Naive thymus-derived CD4-positive, alpha-beta T cell (primary cell): ENCODE data around the gene KRTAP2-2. TPM values are rescaled to one million over a fixed set of nuclear protein-coding genes. Genes with fewer than 3 reads are reported as not detected.
"Not testable (repeated sequence)": the region's sequence is repeated elsewhere in the genome, so short reads cannot be mapped to it uniquely, and the experiment has no call there.

Experiments
- ATAC-seq: fragments of 150-1000 bp; cut with Tn5 transposase; 2 replicates; pipeline ENCODE4 v1.10.0; 2021; ENCODE audit warnings: mild to moderate bottlenecking, moderate library complexity
- CTCF ChIA-PET: fragments of 350-600 bp; sonication (Branson Sonifier 250); formaldehyde crosslinking; loops from one replicate; lab custom pipeline; 2021; ENCODE audit warnings: antibody characterized with exemption; lab: Charles Lee
- POLR2A ChIA-PET: fragments of 350-600 bp; sonication (Branson Sonifier 250); formaldehyde crosslinking; loops from one replicate; lab custom pipeline; 2021; ENCODE audit warnings: antibody characterized with exemption, inconsistent platforms; lab: Charles Lee
- DNase-seq, 9 donors: peaks; one replicate each; pipeline versions ENCODE4 v3.0.0 to v3.0.0-alpha.2; 2020 to 2022; ENCODE audit warnings: mixed read lengths in 1 of 9
- H3K27ac ChIP-seq: one replicate; pipeline ENCODE4 v1.7.0; 2013; ENCODE audit warnings: mild to moderate bottlenecking, low read depth, low read length, moderate library complexity
- H3K27me3 ChIP-seq, 2 donors: one replicate each; pipeline ENCODE4 v1.7.0; 2013; ENCODE audit warnings: low read length in 2 of 2, mild to moderate bottlenecking in 2 of 2, moderate library complexity in 2 of 2; ENCODE audit not compliant: control insufficient read depth in 2 of 2, insufficient read depth in 2 of 2
- H3K36me3 ChIP-seq, 3 experiments: 1 replicate in 2 of 3; 2 replicates in 1 of 3; pipeline ENCODE4 v1.7.0; 2013; ENCODE audit warnings: low read length in 3 of 3, mild to moderate bottlenecking in 3 of 3, moderate library complexity in 1 of 3; ENCODE audit not compliant: insufficient read depth in 3 of 3, control insufficient read depth in 2 of 3
- H3K4me1 ChIP-seq, 2 donors: one replicate each; pipeline ENCODE4 v1.7.0; 2013; ENCODE audit warnings: low read length in 2 of 2, mild to moderate bottlenecking in 2 of 2, moderate library complexity in 1 of 2; ENCODE audit not compliant: control insufficient read depth in 2 of 2, insufficient read depth in 2 of 2
- H3K4me3 ChIP-seq: 2 replicates; pipeline ENCODE4 v1.7.0; 2013; ENCODE audit warnings: mild to moderate bottlenecking, low read length
- H3K9me3 ChIP-seq, 3 experiments: 1 replicate in 2 of 3; 2 replicates in 1 of 3; pipeline ENCODE4 v1.7.0; 2013; ENCODE audit warnings: low read length in 3 of 3; ENCODE audit not compliant: control insufficient read depth in 2 of 3
- H3K27ac Mint-ChIP-seq, 9 donors: one replicate each; pipeline ENCODE4 v1.8.0; 2020 to 2022; ENCODE audit warnings: mixed read lengths in 9 of 9, mild to moderate bottlenecking in 8 of 9, moderate library complexity in 5 of 9, inconsistent platforms in 2 of 9
- H3K27me3 Mint-ChIP-seq, 5 donors: one replicate each; pipeline ENCODE4 v1.8.0; 2021 to 2022; ENCODE audit warnings: mixed read lengths in 5 of 5, mild to moderate bottlenecking in 1 of 5
- H3K36me3 Mint-ChIP-seq, 5 donors: one replicate each; pipeline ENCODE4 v1.8.0; 2020 to 2022; ENCODE audit warnings: mixed read lengths in 5 of 5, mild to moderate bottlenecking in 3 of 5, inconsistent platforms in 1 of 5
- H3K4me1 Mint-ChIP-seq, 7 donors: one replicate each; pipeline ENCODE4 v1.8.0; 2020 to 2022; ENCODE audit warnings: mixed read lengths in 7 of 7, mild to moderate bottlenecking in 3 of 7, inconsistent platforms in 1 of 7
- H3K4me3 Mint-ChIP-seq, 10 donors: one replicate each; pipeline ENCODE4 v1.8.0; 2020 to 2022; ENCODE audit warnings: mild to moderate bottlenecking in 10 of 10, mixed read lengths in 10 of 10, moderate library complexity in 6 of 10, inconsistent platforms in 2 of 10
- H3K9me3 Mint-ChIP-seq, 11 donors: one replicate each; pipeline ENCODE4 v1.8.0; 2020 to 2022; ENCODE audit warnings: mixed read lengths in 11 of 11, mild to moderate bottlenecking in 4 of 11, inconsistent platforms in 1 of 11, moderate library complexity in 1 of 11
- intact Hi-C, 2 donors: fragments of 100-400 bp; cut with micrococcal nuclease; formaldehyde crosslinking; loops; one replicate each; pipeline ENCODE4 v1.15.1; 2023
- polyA plus RNA-seq, 2 donors: library from polyadenylated mRNA; unstranded; fragments of 300-500 nt; fragmentation: Illumina TruSeq; gene quantifications; one replicate each; pipeline ENCODE4 v1.2.3, GENCODE V29; 2021
- total RNA-seq, 6 experiments: library from RNA in 5 of 6; stranded (reverse) in 5 of 6; gene quantifications; 1 replicate in 5 of 6; 2 replicates in 1 of 6; pipeline ENCODE4 v1.2.3 and lab custom pipeline; 2021 to 2026

KRTAP2-2 gene, protein sequence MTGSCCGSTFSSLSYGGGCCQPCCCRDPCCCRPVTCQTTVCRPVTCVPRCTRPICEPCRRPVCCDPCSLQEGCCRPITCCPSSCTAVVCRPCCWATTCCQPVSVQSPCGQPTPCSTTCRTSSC
- not detected for total RNA-seq
- not detected for polyA plus RNA-seq
- not detected for total RNA-seq (lab: John Stamatoyannopoulos, UW)

DNA sequence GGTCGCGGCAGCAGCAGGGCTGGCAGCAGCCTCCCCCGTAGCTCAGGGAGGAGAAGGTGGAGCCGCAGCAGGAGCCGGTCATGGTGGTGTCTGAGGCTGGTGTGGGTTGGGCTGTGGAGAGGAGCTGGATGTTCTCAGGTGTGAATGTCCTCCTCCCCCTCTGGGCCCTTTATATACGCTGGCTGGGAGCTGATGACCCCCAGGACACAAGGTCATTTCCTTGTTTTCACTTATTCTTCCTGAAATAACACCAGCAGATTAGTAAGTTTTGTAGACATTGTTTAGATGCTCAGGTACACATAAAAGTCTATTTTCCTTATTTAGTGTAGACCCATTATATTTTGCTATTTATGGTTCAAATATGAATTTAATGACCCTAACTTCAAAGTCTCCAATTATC lies at the start of gene KRTAP2-2:
Gene KRTAP2-2, minus strand, starts transcription at position 101 of the 400 bp plus-strand sequence. Its CDS starts 19 bp downstream, at position 82.
- H3K4me3 Mint-ChIP-seq, DNase-seq, H3K27ac ChIP-seq, ATAC-seq, H3K36me3 Mint-ChIP-seq, H3K9me3 ChIP-seq, H3K36me3 ChIP-seq, H3K4me3 ChIP-seq, H3K4me1 ChIP-seq, H3K27ac Mint-ChIP-seq, H3K4me1 Mint-ChIP-seq, H3K27me3 ChIP-seq, POLR2A ChIA-PET, H3K9me3 Mint-ChIP-seq, CTCF ChIA-PET, intact Hi-C loops: not testable (repeated sequence)
- peaks cover 16 to 34% (median 28%) of the 10 kb centered on the region in 5 donors for H3K27me3 Mint-ChIP-seq

DNA sequence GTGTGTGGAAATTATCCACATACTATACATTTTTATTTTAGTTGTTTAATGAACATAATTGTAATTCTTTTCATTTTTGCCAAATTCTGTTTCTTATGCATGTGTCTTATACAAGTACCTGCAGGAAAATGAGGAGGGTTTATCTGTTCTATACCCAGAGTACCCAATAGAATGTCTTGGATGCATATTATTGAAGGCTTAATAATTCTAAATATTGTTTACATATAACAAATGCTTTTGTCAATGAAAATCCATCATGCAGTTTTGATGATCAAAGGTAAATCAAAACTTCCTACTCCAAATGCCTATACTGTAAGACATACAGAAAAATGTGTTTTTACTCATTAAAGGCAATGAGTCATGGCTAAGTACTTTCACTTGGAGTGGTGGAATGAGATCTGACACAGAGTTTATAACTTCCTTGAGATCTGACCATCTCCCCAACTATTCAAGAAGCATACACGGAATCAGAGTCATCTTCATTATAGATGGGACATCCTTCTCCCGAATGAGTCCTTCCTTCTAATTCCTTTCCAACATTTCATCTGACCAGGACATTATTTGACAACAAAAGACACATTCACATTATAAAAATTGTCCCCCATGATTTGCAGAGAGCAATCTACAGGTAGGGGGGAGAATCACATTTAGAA lies 49.5 kb upstream of the KRTAP2-2 start:
- H3K27ac ChIP-seq, H3K4me3 ChIP-seq, H3K36me3 Mint-ChIP-seq, H3K27ac Mint-ChIP-seq, H3K4me3 Mint-ChIP-seq, H3K36me3 ChIP-seq, H3K9me3 ChIP-seq, POLR2A ChIA-PET, intact Hi-C loops, H3K4me1 ChIP-seq, ATAC-seq, CTCF ChIA-PET, DNase-seq, H3K27me3 ChIP-seq, H3K9me3 Mint-ChIP-seq: not testable (repeated sequence)
- Mint-ChIP-seq H3K4me1 (peaks cover 0 to 47% (median 24%) of the 10 kb centered on the region in 7 donors), H3K27me3 (peaks cover 0 to 13% (median 6%) of the 10 kb centered on the region in 5 donors)

DNA sequence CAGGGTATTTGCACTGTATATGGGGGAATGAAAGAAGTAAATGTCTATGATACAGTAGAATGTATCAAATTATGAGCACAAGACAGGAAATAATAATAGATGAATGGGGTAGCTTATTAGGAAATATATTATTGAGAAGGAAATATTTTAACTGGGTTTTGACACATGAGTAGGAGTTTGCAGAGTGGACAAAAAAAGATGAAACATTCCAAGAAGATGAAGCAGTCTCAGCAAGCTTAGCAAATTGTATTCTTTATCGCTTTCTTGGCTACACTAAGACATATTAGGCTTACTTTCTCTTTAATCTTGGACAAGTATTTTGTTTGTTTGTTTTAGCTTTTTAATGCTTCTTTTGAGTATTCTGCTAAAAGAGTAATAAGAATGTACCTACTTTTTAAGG lies 48.9 kb upstream of the KRTAP2-2 start:
- CTCF ChIA-PET, result no interaction called here
- no peak overlapping the region for H3K4me3 Mint-ChIP-seq
- no peak for DNase-seq
- peaks cover 0 to 46% (median 23%) of the 10 kb centered on the region in 7 donors for H3K4me1 Mint-ChIP-seq
- no peaks in the 10 kb centered on the region for H3K36me3 ChIP-seq
- no peaks in the 10 kb centered on the region for H3K27me3 ChIP-seq
- no peak overlapping the region for H3K27ac Mint-ChIP-seq
- H3K27me3 Mint-ChIP-seq, result peaks cover 0 to 12% (median 6%) of the 10 kb centered on the region in 5 donors
- H3K4me1 ChIP-seq, result peaks cover 0 to 7% of the 10 kb centered on the region in 2 donors
- peaks cover 0 to 4% (median 0%) of the 10 kb centered on the region in 11 donors for H3K9me3 Mint-ChIP-seq
- H3K4me3 ChIP-seq, result no peak overlapping the region
- H3K27ac ChIP-seq, result no peak overlapping the region
- no peaks in the 10 kb centered on the region for H3K9me3 ChIP-seq
- intact Hi-C loops, result no loop called here
- peaks cover 0 to 4% (median 0%) of the 10 kb centered on the region in 5 donors for H3K36me3 Mint-ChIP-seq
- ATAC-seq, result no peak
- POLR2A ChIA-PET, result no interaction called here

DNA sequence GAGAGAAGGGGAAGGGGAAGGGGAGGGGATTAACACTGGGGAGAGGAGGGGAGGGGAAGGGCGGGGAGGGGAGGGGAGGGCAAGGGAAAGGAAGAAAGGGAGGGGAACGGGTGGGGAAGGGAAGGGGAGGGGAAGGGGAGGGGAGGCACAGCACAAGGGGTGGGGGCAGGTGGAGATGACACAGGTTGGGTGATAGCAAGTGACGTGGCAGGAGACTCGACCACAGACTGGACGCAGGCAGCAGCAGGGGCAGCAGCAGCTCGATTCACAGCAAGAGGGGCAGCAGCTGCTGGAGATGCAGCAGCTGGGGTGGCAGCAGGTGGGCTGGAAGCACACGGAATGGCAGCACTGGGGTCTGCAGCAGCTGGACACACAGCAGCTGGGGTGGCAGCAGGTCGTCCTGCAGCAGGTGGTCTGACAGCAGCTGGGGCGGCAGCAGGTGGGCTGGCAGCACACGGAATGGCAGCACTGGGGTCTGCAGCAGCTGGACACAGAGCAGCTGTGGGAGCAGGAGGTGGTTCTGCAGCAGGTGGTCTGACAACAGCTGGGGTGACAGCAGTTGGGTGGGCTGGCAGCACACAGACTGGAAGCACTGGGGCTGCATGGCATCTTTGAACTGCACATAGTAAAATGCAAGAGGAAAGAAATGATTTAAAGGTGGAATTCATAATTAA lies 46.7 kb upstream of the KRTAP2-2 start, which contains the start of gene KRTAP4-16:
Gene KRTAP4-16, minus strand, starts transcription at position 624 of the 674 bp plus-strand sequence. Its CDS starts 0 bp downstream, at position 624.
- POLR2A ChIA-PET, result interaction anchor here (0.6 kb wide), 1 partner anchor 1232 kb away, joined by 3 read pairs; no protein-coding TSS in a partner anchor
- peak within 1 kb of the TSS in 2 of 9 donors; percentile 7 to 81 for H3K27ac Mint-ChIP-seq
- H3K4me1 Mint-ChIP-seq, result peaks cover 0 to 31% (median 15%) of the 10 kb centered on the region in 7 donors
- ATAC-seq, result no peak
- no peak within 1 kb of the TSS for H3K4me3 ChIP-seq
- peaks cover 0 to 3% (median 0%) of the 10 kb centered on the region in 11 donors for H3K9me3 Mint-ChIP-seq
- H3K36me3 ChIP-seq, result no peaks in the 10 kb centered on the region
- peaks cover 0 to 5% (median 0%) of the 10 kb centered on the region in 5 donors for H3K36me3 Mint-ChIP-seq
- no peak within 1 kb of the TSS for H3K27ac ChIP-seq
- H3K27me3 ChIP-seq, result no peaks in the 10 kb centered on the region
- CTCF ChIA-PET, result no interaction called here
- H3K4me3 Mint-ChIP-seq, result no peak within 1 kb of the TSS
- intact Hi-C loops, result no loop called here
- H3K4me1 ChIP-seq, result no peaks in the 10 kb centered on the region
- no peaks in the 10 kb centered on the region for H3K9me3 ChIP-seq
- H3K27me3 Mint-ChIP-seq, result peaks cover 5 to 17% (median 12%) of the 10 kb centered on the region in 5 donors
- no peak for DNase-seq

DNA sequence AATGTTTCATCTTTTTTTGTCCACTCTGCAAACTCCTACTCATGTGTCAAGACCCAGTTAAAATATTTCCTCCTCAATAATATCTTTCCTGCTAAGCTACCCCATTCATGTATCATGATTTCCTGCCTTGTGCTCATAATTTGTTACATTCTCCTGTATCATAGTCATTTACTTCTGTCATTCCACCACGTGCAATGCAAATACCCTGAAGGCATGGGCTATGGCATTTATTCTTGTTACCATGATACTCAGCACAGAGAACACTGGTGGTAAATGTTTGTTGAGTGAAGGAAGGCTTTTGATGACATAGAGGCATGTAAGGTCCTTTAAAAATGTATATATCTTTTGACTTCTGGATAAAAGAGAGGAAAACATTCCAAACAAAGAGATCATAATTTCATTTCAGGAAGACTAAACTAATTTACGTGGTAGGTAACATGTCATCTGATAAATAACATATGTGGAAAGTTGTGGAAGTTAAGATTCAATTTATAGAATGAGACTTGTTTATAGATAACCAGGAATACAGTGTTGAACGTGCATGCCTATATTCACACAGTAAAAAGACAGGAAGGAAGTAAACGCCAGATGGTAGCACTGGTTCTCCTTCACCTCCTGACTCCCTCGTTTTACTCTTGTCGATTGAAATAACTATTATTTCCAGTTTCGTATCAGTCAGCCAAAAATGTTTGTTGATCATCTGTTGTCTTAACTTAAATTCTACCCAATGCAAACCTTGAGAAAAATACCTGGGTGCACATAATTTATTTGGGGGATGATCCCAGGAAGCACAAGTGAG lies 44.9 kb upstream of the KRTAP2-2 start:
- H3K27me3 ChIP-seq, POLR2A ChIA-PET, H3K27ac ChIP-seq, H3K9me3 Mint-ChIP-seq, H3K4me3 ChIP-seq, CTCF ChIA-PET, H3K9me3 ChIP-seq, H3K36me3 ChIP-seq, H3K36me3 Mint-ChIP-seq, H3K4me1 ChIP-seq: not testable (repeated sequence)
- peaks cover 9 to 15% (median 11%) of the 10 kb centered on the region in 5 donors for H3K27me3 Mint-ChIP-seq
- DNase-seq (peak in 1 of 9 donors; percentile 7), ATAC-seq (peak; percentile 44)
- intact Hi-C loops, result loop anchor here in 1 of 2 donors (1.0 kb wide), 2 partner anchors 222 to 449 kb away; no protein-coding TSS in a partner anchor
- H3K27ac Mint-ChIP-seq, result peak overlapping the region in 2 of 9 donors; percentile 23 to 70
- peak overlapping the region in 5 of 10 donors; percentile 2 to 56 (median 39) for H3K4me3 Mint-ChIP-seq
- peaks cover 0 to 31% (median 15%) of the 10 kb centered on the region in 7 donors for H3K4me1 Mint-ChIP-seq

DNA sequence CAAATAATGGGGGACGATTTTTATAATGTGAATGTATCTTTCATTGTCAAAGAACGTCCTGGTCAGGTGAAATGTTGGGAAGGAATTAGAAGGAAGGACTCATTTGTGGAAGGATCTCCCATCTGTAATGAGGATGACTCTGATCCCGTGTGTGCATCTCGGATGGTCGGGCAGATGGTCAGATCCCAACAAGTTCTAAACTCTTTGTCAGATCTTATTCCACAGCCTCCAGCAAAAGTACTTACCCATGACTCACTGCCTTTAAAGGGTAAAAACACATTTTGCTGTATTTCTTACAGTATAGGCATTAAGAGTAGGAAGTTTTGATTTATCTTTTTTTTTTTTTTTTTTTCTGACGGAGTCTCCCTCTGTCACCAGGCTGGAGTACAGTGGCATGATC lies 43.5 kb upstream of the KRTAP2-2 start:
- H3K27me3 Mint-ChIP-seq, result peaks cover 10 to 15% (median 11%) of the 10 kb centered on the region in 5 donors
- H3K9me3 Mint-ChIP-seq, result peaks cover 0 to 3% (median 0%) of the 10 kb centered on the region in 11 donors
- Histone ChIP-seq H3K27ac (no peak overlapping the region), H3K4me3 (no peak overlapping the region), H3K9me3 (no peaks in the 10 kb centered on the region), H3K36me3 (no peaks in the 10 kb centered on the region), H3K4me1 (no peaks in the 10 kb centered on the region), H3K27me3 (no peaks in the 10 kb centered on the region)
- no peak for ATAC-seq
- peaks cover 0 to 5% (median 0%) of the 10 kb centered on the region in 5 donors for H3K36me3 Mint-ChIP-seq
- CTCF ChIA-PET, result interaction anchor here (0.7 kb wide), 1 partner anchor 95 kb away, joined by 4 read pairs; no protein-coding TSS in a partner anchor
- POLR2A ChIA-PET, result no interaction called here
- DNase-seq, result no peak
- intact Hi-C loops, result no loop called here
- peaks cover 0 to 27% (median 15%) of the 10 kb centered on the region in 7 donors for H3K4me1 Mint-ChIP-seq
- no peak overlapping the region for H3K4me3 Mint-ChIP-seq
- H3K27ac Mint-ChIP-seq, result no peak overlapping the region
